NCI-H2081 treated with DMSO at 0.1 percent for 48 hours (cell line): ENCODE measurements around the gene ZNF543.
"Not testable (repeated sequence)": the region's sequence is repeated elsewhere in the genome, so short reads cannot be mapped to it uniquely, and the experiment has no call there.

Experiments
- DNase-seq: peaks from one replicate; lab custom pipeline; 2025; lab: John Stamatoyannopoulos, UW

ZNF543 gene

GRCh38 chr19:57321116-57321515, 844 bp downstream of the ZNF543 start:
- DNase-seq = no peak

- DNase-seq = no peak
Measured at GRCh38 chr19:57321751-57322150, 1.5 kb downstream of the ZNF543 start.

- DNase-seq = no peak
Measured at GRCh38 chr19:57324992-57325391, 4.7 kb downstream of the ZNF543 start.

GRCh38 chr19:57327993-57328392, 7.7 kb downstream of the ZNF543 start:
- no peak for DNase-seq

- DNase-seq = no peak
Measured at GRCh38 chr19:57334191-57334590, 13.9 kb downstream of the ZNF543 start.

GRCh38 chr19:57338877-57339276, 18.6 kb downstream of the ZNF543 start:
- DNase-seq = no peak

- DNase-seq = no peak
Measured at GRCh38 chr19:57342582-57342981, 22.3 kb downstream of the ZNF543 start.

- no peak for DNase-seq
Measured at GRCh38 chr19:57348136-57348535, 27.9 kb downstream of the ZNF543 start.

- peak; percentile 78 for DNase-seq
Measured at GRCh38 chr19:57350877-57351805, 30.9 kb downstream of the ZNF543 start, which contains the start of gene ZNF304. TSS of gene ZNF304 (plus strand) at chr19:57351271. CDS start at chr19:57351665, 394 bp downstream.

GRCh38 chr19:57351867-57352266, 31.6 kb downstream of the ZNF543 start:
- DNase-seq = no peak

GRCh38 chr19:57355916-57356315, 35.6 kb downstream of the ZNF543 start:
- DNase-seq = no peak

- no peak for DNase-seq
Measured at GRCh38 chr19:57357406-57357805, 37.1 kb downstream of the ZNF543 start.

- no peak for DNase-seq
Measured at GRCh38 chr19:57359300-57359699, 39.0 kb downstream of the ZNF543 start.

GRCh38 chr19:57362419-57362818, 42.1 kb downstream of the ZNF543 start:
- DNase-seq = no peak

GRCh38 chr19:57362997-57363687, 42.9 kb downstream of the ZNF543 start, which contains the start of the genes TRAPPC2B and ZNF547:
TSS of gene TRAPPC2B (plus strand) at chr19:57363551. CDS start at chr19:57364834, 1,283 bp downstream.
TSS of gene ZNF547 (plus strand) at chr19:57363551. CDS start at chr19:57368556, 5,005 bp downstream.
- peak; percentile 95 for DNase-seq

- no peak for DNase-seq
Measured at GRCh38 chr19:57363688-57364181, 43.5 kb downstream of the ZNF543 start.

- no peak for DNase-seq
Measured at GRCh38 chr19:57366776-57367175, 46.5 kb downstream of the ZNF543 start.

GRCh38 chr19:57374179-57374578, 53.9 kb downstream of the ZNF543 start:
- no peak for DNase-seq

- DNase-seq = not testable (repeated sequence)
Measured at GRCh38 chr19:57374647-57375046, 54.4 kb downstream of the ZNF543 start.

- DNase-seq = no peak
Measured at GRCh38 chr19:57376151-57376550, 55.9 kb downstream of the ZNF543 start.

- no peak for DNase-seq
Measured at GRCh38 chr19:57377498-57378146, 57.4 kb downstream of the ZNF543 start.
